Lower leg skin (tissue), 4 donors: ENCODE results near the gene HRCT1. TPM values are rescaled to one million over a fixed set of nuclear protein-coding genes. Genes with fewer than 3 reads are reported as not detected.
"Not testable (repeated sequence)": the region's sequence is repeated elsewhere in the genome, so short reads cannot be mapped to it uniquely, and the experiment has no call there.

Source experiments
- DNase-seq, 2 donors: peaks; one replicate each; pipeline ENCODE4 v3.0.0-alpha.2; 2019; ENCODE audit warnings: low spot score in 2 of 2
- H3K4me3 ChIP-seq: fragments of 200-600 bp; sonication (generic); 2 replicates; pipeline ENCODE4 v1.5.1; 2017; ENCODE audit warnings: mild to moderate bottlenecking, low read depth; ENCODE audit not compliant: poor library complexity, severe bottlenecking
- CTCF ChIP-seq, 3 donors: fragments of 450-650 bp; IDR thresholded peaks; one replicate each; pipeline ENCODE4 v1.5.1; 2016; ENCODE audit warnings: antibody characterized with exemption in 3 of 3, mild to moderate bottlenecking in 3 of 3, moderate library complexity in 2 of 3
- POLR2A ChIP-seq, 2 donors: fragments of 450-650 bp; IDR thresholded peaks; one replicate each; pipeline ENCODE4 v1.6.1; 2016 to 2017; ENCODE audit warnings: antibody characterized with exemption in 2 of 2, mild to moderate bottlenecking in 1 of 2, moderate library complexity in 1 of 2
- WGBS, 2 donors: methylation state at CpG; one replicate each; pipeline ENCODE4 v1.1.5; 2018; 5-methylcytosine and 5-hydroxymethylcytosine counted together
- intact Hi-C: fragments of 100-400 bp; cut with DNase I; formaldehyde crosslinking; loops from one replicate; pipeline ENCODE4 v1.15.0; 2023; ENCODE audit warnings: low total_unique reads
- total RNA-seq, 4 donors: library from RNA; depleted of rRNA; stranded (reverse); fragments of >200 nt; gene quantifications; one replicate each; pipeline ENCODE4 v1.1.0, GENCODE V29; 2016

The HRCT1 gene
- total RNA-seq, 4 donors from 2014 or later, result 1.1 to 5.7 (median 3.9) TPM

DNA sequence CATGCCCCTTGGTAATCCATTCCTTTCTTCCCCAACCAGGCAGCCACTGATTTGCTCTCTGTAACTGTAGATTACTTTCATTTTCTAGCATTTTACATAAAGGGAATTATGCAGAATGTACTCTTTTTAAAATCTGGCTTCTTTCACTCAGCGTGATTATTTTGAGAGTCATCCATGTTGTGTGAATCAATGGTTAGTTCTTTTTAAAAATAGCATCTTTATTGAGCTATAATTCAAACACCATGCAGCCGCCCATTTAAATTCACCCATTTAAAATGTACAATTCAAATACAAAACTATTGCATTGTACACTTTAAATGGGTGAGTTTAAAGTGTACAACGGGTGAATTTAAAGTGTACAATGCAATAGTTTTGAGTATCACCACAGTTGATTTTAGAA is 33.5 kb upstream of the HRCT1 start:
- intact Hi-C loops, result loop anchor here (10.0 kb wide), 1 partner anchor 728 kb away; no protein-coding TSS in a partner anchor
- no peak overlapping the region for H3K4me3 ChIP-seq
- TF ChIP-seq POLR2A (IDR thresholded peaks at IDR 0.05) (no peak), CTCF (IDR thresholded peaks at IDR 0.05) (no peak)
- WGBS, 2 donors, result 75 to 78% methylated on average over 3 of the region's 3 CpGs
- DNase-seq, result no peak

DNA sequence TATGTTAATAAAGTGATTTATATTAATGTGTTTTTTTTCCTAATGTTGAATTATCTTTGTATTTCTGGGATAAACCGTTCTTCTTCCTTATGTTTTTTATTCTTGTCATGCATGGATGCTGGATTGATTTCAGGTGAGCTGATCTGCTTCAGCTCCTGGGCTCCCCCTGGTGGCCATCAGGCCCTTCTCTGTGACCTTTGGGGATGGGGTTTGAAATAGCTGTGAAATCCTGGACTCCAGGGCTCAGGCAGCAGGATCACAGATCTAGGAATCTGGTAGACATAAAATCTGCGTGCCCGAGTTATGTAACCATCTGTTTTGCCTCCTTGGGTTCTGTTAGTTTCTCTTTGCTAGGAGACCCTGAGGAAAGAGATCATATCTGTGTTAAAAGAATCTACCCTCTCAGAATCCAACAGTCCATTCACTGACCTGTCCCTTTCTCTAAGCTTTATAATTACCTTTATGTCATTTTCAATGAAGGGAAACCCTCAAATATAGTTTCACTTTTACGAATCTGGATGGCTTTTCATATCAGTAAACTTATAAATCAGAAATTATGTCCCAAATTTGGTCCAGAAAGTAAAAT is 23.6 kb upstream of the HRCT1 start:
- intact Hi-C loops, result loop anchor here (5.0 kb wide), 1 partner anchor 90 kb away; the partner anchor contains the start of gene NPR2
- TF ChIP-seq CTCF (IDR thresholded peaks at IDR 0.05) (peak in 1 of 3 donors; percentile 73), POLR2A (IDR thresholded peaks at IDR 0.05) (no peak)
- 1% methylated on average over 4 of the region's 4 CpGs for WGBS, 2 donors
- peak; percentile 81 to 97 for DNase-seq
- no peak overlapping the region for H3K4me3 ChIP-seq

DNA sequence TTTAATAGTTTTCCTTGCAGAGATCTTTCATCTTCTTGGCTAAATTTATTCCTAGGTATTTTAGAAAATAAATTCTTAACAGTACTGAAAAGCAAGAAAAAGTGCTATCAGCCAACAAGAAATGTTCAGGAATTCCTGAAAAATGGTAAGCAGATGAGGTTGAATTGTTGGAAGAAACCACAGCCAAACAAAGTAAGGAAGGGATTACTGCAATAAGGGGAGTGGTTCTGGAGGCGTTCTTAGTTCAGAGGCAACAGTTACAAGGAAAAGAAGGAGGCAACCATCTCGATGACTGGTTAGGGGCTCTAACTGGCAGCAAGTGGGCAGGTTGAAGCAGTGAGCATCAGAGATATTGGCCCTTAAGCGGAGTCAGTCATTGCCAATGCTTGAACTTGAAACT is 23.0 kb upstream of the HRCT1 start:
- 47 to 50% methylated on average over 3 of the region's 3 CpGs for WGBS, 2 donors
- H3K4me3 ChIP-seq, result no peak overlapping the region
- DNase-seq, result no peak
- TF ChIP-seq POLR2A (IDR thresholded peaks at IDR 0.05) (no peak), CTCF (IDR thresholded peaks at IDR 0.05) (no peak)
- intact Hi-C loops, result loop anchor here (5.0 kb wide), 1 partner anchor 91 kb away; the partner anchor contains the start of gene NPR2

DNA sequence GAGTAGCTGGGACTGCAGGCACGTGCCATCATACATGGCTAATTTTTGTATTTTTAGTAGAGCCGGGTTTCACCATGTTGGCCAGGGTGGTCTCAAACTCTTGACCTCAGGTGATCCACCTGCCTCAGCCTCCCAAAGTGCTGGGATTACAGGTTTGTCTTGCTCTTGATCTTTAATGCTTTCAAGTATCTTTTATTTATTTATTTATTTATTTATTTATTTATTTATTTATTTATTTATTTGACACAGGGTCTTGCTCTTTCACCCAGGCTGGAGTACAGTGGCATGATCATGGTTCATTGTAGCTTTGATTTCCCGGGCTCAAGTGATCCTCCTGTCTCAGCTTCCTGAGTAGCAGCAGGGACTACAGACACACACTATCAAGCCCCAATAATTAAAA is 21.1 kb upstream of the HRCT1 start:
- not testable (repeated sequence) for DNase-seq, H3K4me3 ChIP-seq
- 91 to 93% methylated on average over 3 of the region's 3 CpGs for WGBS, 2 donors
- intact Hi-C loops, result loop anchor here (5.0 kb wide), 1 partner anchor 93 kb away; the partner anchor contains the start of gene NPR2

- WGBS, 2 donors, result 59 to 65% methylated on average over 3 of the region's 3 CpGs
- DNase-seq, result no peak
- TF ChIP-seq CTCF (IDR thresholded peaks at IDR 0.05) (no peak), POLR2A (IDR thresholded peaks at IDR 0.05) (no peak)
- intact Hi-C loops, result no loop called here
- no peak overlapping the region for H3K4me3 ChIP-seq
Measured at GRCh38 chr9:35891646-35892045, 14.4 kb upstream of the HRCT1 start.

GRCh38 chr9:35892051-35892450 is 14.0 kb upstream of the HRCT1 start:
- intact Hi-C loops, result no loop called here
- WGBS, 2 donors, result 87 to 93% methylated on average over 1 of the region's 1 CpG
- DNase-seq, result no peak
- no peak overlapping the region for H3K4me3 ChIP-seq
- TF ChIP-seq POLR2A (IDR thresholded peaks at IDR 0.05) (no peak), CTCF (IDR thresholded peaks at IDR 0.05) (no peak)
